ENCODE results near the gene COLEC12.
"Not testable (repeated sequence)": the region's sequence is repeated elsewhere in the genome, so short reads cannot be mapped to it uniquely, and the experiment has no call there.

The COLEC12 gene

DNA sequence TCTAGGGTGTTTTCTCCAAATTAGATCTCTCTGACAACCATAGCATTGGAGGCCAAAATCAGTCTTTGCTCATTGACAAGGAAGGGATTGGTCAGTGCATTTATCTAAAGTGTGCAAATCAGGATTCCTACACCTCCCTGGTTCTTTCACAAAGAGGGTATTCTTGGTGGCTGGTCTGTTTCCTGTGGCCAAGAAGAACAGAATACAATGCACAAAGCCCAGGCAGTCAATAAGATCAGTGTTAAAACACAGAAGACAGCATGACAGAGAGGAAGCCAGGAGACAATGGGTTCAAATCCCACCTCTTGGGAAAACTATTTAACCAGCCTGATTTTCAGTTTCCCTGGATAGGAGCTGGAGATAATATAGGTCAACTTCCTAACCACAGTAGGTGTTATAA lies 186.6 kb downstream of the COLEC12 start:
- no peak for DNase-seq

- no peak for DNase-seq
These were observed 188.1 kb downstream of the COLEC12 start for GRCh38 chr18:312415-312814.

DNA sequence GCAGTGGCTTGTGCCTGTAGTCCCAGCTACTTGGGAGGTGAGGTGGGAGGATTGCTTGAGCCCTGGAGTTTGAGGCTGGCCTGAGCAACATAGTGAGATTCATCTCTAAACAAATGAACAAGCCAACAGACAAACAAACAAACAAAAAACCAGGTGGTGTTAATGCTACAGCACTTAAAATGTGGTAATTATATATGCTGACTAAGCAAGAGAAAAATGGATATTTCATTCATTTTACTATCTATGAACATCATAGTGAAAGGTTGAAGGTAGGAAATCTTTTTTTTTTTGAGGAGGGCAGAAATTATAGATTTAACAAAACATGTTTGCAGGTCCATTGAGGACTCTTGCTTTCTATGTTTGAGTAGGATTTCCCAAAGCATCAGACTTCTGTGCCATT lies 190.5 kb downstream of the COLEC12 start:
- no peak for DNase-seq

- not testable (repeated sequence) for DNase-seq
These were observed 192.4 kb downstream of the COLEC12 start for GRCh38 chr18:308086-308485.

DNA sequence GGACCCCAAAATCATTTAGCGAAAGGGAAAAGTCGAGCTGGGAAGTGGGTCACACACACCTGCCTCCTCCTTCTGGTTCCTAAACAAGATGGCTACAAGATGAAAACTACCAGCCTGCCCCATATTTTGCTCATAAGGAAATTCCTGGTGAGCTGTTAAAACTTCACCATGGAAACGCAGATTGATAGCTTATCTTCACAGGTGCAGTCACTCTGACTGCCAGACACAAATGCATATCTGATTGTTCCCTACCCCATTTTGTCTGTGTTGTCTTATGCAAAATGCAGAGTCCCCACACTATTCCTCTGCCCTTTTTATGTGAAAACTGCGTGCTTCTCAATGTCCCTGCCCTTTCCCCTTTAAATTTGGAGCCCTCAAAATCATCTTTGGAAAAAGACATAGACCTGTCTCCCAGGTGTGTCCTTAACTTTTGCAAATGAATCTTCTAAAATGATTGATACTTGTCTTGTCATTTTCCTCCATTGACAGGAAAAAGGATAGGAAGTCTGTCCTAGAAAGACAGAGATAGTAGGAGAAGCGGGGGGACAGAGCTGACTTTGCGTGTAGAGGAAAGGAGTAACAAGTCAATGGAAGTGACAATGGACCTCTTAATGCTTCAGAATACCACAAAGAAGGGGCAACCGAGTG lies 193.8 kb downstream of the COLEC12 start:
- DNase-seq, result no peak

DNA sequence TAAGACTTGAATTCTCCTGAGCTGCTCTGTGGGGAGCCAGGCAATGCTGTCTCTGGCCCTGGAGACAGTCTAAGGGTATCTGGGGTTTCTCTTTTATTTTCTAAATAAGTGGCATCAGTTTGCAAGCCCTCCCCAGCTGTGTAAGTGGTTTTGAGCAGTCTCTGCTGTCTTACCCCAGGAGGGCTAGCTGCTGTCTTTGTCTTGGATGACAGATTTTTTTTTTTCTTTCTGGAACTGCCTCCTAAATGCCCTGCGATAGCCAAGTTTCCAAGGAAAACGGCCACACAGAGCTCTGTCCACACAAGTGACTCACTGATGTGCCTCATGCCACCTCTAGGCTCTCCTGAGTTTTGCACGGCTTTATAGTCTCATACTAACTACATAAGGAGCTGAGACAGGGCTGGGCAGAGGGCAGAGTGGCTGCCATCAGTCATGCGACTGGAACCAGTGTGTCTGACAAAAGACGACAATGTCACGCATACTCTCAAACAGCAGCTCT lies 195.4 kb downstream of the COLEC12 start:
- DNase-seq, result no peak

- no peak for DNase-seq
These were observed 196.9 kb downstream of the COLEC12 start for GRCh38 chr18:303607-304006.

- no peak for DNase-seq
These were observed 197.5 kb downstream of the COLEC12 start for GRCh38 chr18:303011-303410.

DNA sequence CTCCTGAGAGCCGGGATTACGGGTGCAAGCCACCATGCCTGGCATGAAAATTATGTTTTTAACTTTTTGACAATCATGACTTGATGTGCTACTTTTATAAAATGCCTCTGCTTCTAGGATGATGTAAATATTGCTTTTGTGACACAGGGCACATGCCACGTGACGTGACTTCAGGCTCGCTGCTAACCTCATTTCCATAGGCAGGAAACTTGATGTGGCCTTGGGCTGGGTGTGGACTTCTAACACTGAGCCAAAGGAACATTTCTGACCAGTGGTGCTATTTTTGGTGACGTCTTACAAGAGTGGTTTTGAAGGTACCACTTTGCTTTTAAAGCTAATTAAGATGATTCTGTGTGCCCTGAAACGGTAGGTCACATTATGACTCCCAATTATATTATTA lies 198.4 kb downstream of the COLEC12 start:
- DNase-seq, result no peak

DNA sequence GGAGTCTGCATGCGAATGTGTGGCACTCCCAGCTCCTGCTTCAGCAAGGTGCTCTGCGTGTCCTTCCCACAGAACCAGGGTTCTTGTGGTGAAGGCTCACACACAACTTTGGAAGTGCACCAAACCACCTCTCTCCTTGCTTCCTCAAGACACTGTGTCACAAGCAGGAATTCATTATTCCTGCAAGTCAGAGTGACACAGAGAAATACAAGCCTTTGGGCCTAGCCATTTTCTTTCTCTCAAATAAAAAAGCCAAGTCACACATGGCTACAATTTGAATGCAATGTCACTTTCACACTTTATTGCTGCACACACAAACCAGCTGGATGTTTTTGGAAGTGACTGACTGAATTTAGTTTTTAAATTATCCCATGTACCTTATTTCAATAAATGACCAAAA lies 202.6 kb downstream of the COLEC12 start:
- no peak for DNase-seq

- DNase-seq, result no peak
These were observed 204.6 kb downstream of the COLEC12 start for GRCh38 chr18:295756-296490.

DNA sequence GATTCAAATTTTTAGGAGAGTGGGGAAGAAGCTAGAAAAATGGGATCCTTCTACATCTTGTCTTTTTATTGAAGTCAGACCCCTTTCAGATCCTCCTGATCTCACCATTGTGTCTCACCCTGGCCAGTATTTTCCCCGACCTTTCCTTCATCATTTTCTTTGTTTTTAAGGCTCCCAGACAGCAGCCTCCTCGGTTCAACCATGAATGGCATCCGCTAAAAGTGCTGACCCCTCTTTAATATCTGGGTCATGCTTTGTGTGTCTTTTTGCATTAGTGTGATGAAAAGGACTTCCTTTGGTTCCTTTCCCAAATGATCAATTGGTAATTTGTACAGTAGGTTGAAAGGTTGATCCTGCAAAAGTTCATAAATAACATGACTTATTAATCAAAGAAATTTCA lies 205.9 kb downstream of the COLEC12 start:
- no peak for DNase-seq

- no peak for DNase-seq
These were observed 207.0 kb downstream of the COLEC12 start for GRCh38 chr18:293536-293935.

DNA sequence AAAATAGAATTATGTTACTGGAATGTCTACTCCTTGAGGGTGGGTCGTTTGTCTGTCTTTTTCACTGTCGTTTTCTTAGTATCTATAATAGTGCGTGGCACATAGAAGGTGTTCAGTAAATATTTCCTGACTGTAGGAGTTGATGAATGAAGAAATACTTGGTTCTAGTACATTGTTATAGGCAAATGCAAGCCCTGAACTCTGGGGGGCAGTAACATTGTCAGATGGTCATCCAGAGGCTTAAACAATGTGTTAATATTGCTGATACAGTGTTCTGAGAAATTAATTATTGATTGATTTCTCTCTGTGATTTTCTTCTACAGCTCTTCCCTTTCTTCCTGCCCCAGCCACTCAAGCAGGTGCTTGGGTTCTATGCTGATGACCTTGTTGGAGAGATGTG lies 208.2 kb downstream of the COLEC12 start:
- DNase-seq, result no peak

DNA sequence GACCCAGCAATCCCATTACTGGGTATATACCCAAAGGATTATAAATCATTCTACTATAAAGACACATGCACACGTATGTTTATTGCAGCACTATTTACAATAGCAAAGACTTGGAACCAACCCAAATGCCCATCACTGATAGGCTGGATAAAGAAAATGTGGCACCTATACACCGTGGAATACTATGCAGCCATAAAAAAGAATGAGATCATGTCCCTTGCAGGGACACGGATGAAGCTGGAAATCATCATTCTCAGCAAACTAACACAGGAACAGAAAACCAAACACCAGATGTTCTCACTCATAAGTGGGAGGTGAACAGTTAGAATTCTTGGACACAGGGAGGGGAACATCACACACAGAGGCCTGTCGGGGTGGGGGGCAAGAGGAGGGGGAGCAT lies 210.5 kb downstream of the COLEC12 start:
- DNase-seq, result not testable (repeated sequence)

- no peak for DNase-seq
These were observed 211.5 kb downstream of the COLEC12 start for GRCh38 chr18:289026-289425.

DNA sequence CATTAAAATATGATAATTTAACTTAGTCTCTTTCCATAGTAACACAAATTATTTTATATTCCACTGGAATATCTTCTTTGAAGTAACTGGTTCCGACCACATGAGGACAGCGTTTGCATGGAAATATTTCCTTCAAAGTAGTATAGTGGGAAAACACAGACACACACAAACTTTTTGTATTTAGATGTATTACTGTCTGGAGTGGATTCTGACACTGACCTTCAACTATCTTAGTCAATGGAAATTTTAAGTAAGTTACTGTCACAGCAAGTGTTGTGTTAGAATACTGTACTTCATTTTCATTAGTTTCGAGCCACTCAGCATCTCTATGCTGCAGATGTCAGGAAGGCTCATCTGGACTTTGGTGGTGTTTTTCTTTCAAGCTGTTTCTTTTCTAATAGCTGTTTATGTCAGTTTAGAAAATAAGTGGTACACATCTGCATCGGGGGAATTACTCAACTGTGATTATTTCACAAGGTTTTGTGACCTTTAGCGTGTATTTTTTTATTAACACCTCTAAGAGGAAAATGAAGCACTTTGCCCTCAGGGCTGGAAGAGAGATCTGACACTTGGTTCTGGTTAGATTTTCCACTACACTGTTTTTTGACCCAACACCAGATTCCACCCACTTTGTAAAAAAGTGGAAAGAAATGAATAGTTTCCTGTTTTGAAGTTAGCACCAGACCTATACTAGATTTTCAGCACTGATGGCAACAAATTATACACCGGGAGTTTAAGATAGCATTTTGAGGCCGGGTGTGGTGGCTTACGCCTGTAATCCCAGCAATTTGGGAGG lies 213.8 kb downstream of the COLEC12 start:
- no peak for DNase-seq

- no peak for DNase-seq
These were observed 214.7 kb downstream of the COLEC12 start for GRCh38 chr18:285817-286216.

DNA sequence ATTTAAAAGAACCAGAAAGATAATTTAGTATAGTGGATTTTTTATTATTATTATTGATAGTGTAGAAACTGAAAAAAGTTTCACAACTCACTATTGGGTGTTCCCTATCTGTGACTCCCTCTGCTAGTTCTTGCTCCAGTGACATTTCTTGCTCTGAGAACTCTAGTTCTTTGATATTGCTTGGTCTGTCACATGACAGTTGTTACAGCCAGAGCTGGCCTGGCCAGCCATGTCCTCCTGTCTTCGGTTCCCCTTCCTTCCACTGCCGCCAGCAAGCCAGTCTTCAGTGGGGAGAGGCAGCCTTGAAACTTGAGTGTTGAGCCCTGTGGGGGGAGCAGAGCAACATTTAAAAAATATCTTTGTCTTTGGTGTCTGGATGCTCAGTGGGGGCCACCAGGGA lies 225.0 kb downstream of the COLEC12 start:
- DNase-seq, result no peak

DNA sequence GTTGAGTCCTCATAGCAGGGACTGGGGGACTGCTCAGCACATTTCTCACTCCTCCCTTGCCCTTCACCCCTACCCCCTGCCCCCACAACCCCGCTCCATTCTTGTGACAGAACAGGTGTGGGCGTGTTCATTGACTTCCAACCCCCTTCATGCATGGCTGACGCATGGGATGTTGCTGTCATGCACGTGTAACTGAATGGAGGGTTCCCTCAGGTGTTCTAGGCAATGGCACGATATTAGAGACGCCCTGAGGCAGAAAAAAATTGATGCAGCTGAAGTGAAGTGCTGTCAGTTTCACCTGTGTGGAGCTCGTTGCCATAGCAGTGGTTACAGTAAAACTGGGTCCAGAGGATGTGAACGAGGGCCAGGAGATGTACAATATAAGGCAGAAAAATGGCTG lies 226.2 kb downstream of the COLEC12 start:
- DNase-seq, result no peak

DNA sequence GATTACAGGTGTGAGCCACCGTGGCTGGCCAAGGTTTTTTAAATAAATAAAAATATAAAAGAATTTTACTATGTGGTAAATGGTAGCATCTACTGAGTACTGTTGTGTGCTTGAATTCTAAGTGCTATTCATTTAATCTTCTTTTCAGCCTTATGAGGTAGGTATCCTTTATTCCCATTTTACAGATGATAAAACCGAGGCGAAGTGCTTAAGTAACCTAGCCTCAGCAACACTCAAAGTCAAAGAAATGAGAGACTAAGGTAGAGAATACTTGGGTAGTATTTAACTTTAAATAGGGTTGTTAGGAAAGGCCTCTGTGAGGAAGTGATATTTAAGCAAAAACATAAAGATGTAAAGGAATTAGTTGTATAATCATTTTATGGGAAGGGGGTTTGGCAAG lies 227.0 kb downstream of the COLEC12 start:
- DNase-seq, result no peak

- no peak for DNase-seq
These were observed 227.9 kb downstream of the COLEC12 start for GRCh38 chr18:272650-273049.

DNA sequence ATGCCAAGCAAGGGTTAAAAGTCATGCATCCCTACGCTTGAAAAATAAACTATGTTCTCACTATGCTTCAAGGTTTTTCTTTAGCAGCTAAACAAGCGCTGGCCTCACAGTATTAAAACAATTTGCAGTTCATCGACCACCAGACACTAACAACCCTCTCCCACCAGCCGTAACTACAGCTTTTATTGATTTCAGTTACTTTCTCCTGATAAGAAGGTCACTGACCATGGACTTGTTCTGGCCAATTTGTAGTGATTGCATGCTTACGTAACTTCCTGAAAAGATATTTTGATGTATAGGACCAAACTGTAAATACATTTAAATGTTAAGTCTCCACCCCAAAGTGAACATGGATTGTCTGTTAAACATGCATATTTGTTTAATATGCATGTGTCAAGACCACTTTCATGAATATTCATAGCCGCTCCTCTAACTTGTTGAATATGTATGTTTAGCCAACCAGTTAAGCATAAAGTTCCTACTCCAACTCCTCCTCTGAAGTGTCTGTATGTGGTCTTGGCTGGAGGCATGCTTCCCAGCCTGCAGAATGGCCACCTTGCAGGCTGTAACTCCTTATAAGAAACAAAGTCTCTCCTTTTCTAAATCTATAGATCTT lies 230.9 kb downstream of the COLEC12 start:
- DNase-seq, result no peak
